ENCODE data around the gene PARD3. TPM values are rescaled to one million over a fixed set of nuclear protein-coding genes. Genes with fewer than 3 reads are reported as not detected.

The PARD3 gene
- total RNA-seq, 4 donors from 2014 or later, result 150 to 172 (median 165) TPM

- intact Hi-C loops (cut with DNase I; ENCODE audit: low total_unique reads), result no loop called here
- 59 to 64% methylated on average over 5 of the region's 5 CpGs for WGBS, 2 donors
- no peak for DNase-seq (ENCODE audit: low spot score in 2 of 2)
- TF ChIP-seq CTCF (IDR thresholded peaks at IDR 0.05), result no peak
- no peak for TF ChIP-seq POLR2A (IDR thresholded peaks at IDR 0.05)
- no peak overlapping the region for H3K4me3 ChIP-seq (ENCODE audit: low read depth, poor library complexity, severe bottlenecking)
These were observed 391.1 kb downstream of the PARD3 start for GRCh38 chr10:34423673-34424625.

GRCh38 chr10:34420795-34421194, 394.3 kb downstream of the PARD3 start:
- intact Hi-C loops (cut with DNase I; ENCODE audit: low total_unique reads), result no loop called here
- H3K4me3 ChIP-seq (ENCODE audit: low read depth, poor library complexity, severe bottlenecking), result no peak overlapping the region
- TF ChIP-seq CTCF (IDR thresholded peaks at IDR 0.05) (no peak), POLR2A (IDR thresholded peaks at IDR 0.05) (no peak)
- WGBS, 2 donors, result 0 to 71% methylated on average over 1 of the region's 1 CpG
- DNase-seq (ENCODE audit: low spot score in 2 of 2), result no peak

GRCh38 chr10:34420273-34420672, 394.8 kb downstream of the PARD3 start:
- H3K4me3 ChIP-seq (ENCODE audit: low read depth, poor library complexity, severe bottlenecking), result no peak overlapping the region
- TF ChIP-seq CTCF (IDR thresholded peaks at IDR 0.05), result no peak
- TF ChIP-seq POLR2A (IDR thresholded peaks at IDR 0.05), result no peak
- no peak for DNase-seq (ENCODE audit: low spot score in 2 of 2)
- WGBS, 2 donors, result 89 to 98% methylated on average over 3 of the region's 3 CpGs
- intact Hi-C loops (cut with DNase I; ENCODE audit: low total_unique reads), result no loop called here

- intact Hi-C loops (cut with DNase I; ENCODE audit: low total_unique reads), result no loop called here
- no peak for DNase-seq (ENCODE audit: low spot score in 2 of 2)
- 86 to 89% methylated on average over 4 of the region's 4 CpGs for WGBS, 2 donors
- H3K4me3 ChIP-seq (ENCODE audit: low read depth, poor library complexity, severe bottlenecking), result no peak overlapping the region
- no peak for TF ChIP-seq CTCF (IDR thresholded peaks at IDR 0.05)
- no peak for TF ChIP-seq POLR2A (IDR thresholded peaks at IDR 0.05)
These were observed 400.1 kb downstream of the PARD3 start for GRCh38 chr10:34415039-34415438.

GRCh38 chr10:34413756-34414587, 401.1 kb downstream of the PARD3 start:
- 93% methylated on average over 11 of the region's 11 CpGs for WGBS, 2 donors
- intact Hi-C loops (cut with DNase I; ENCODE audit: low total_unique reads), result no loop called here
- DNase-seq (ENCODE audit: low spot score in 2 of 2), result no peak
- no peak overlapping the region for H3K4me3 ChIP-seq (ENCODE audit: low read depth, poor library complexity, severe bottlenecking)
- TF ChIP-seq CTCF (IDR thresholded peaks at IDR 0.05), result no peak
- TF ChIP-seq POLR2A (IDR thresholded peaks at IDR 0.05), result no peak
